GM20000 (cell line): ENCODE results near the gene UPB1.

Experiments
- DNase-seq: peaks from one replicate; pipeline ENCODE4 v3.0.0; 2012; ENCODE audit warnings: low spot score
- TF ChIP-seq, protein P1 (sequence below): IDR thresholded peaks from 2 replicates; pipeline ENCODE4 v1.5.1; 2012; ENCODE audit warnings: mild to moderate bottlenecking, control low read depth; ENCODE audit errors: extremely low read depth, missing control alignments

The UPB1 gene

DNA sequence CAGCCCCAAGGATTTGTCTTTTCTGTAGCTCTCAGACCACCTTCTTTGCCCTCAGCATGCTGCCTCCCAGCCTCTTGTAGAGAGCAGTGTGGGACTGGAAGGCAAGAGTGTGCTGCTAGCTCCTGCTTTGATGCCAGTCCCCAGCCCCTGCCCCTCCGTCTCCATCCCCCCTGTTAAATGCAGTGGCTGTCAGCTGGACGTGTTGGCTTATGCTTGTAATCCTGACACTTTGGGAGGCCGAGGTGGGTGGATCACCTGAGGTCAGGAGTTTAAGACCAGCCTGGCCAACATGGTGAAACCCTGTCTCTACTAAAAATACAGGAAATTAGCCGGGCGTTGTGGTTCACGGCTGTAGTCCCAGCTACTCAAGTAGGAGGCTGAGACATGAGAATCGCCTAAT, 76.1 kb downstream of the UPB1 start:
- no peak for DNase-seq
- TF ChIP-seq, protein P1, sequence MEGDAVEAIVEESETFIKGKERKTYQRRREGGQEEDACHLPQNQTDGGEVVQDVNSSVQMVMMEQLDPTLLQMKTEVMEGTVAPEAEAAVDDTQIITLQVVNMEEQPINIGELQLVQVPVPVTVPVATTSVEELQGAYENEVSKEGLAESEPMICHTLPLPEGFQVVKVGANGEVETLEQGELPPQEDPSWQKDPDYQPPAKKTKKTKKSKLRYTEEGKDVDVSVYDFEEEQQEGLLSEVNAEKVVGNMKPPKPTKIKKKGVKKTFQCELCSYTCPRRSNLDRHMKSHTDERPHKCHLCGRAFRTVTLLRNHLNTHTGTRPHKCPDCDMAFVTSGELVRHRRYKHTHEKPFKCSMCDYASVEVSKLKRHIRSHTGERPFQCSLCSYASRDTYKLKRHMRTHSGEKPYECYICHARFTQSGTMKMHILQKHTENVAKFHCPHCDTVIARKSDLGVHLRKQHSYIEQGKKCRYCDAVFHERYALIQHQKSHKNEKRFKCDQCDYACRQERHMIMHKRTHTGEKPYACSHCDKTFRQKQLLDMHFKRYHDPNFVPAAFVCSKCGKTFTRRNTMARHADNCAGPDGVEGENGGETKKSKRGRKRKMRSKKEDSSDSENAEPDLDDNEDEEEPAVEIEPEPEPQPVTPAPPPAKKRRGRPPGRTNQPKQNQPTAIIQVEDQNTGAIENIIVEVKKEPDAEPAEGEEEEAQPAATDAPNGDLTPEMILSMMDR, result no peak

DNA sequence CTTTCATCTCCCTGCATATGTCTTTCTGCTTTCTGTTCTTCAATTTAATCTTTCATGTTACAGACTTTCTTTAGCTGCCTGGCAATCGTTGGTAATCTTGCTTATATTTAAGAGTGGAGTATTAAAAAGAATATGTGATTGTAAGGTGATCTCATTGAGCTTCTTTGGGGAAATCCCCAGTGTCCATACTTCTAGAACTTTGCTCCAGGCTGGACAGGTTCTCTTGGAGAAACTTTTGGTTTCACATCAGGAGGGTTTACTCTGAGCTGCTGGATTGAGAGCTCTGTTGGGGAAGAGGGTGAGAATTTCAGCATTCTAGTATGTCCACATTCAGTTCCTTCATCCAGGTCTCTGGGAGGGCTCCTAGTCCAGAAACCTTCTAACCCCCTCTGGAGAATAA, 81.6 kb downstream of the UPB1 start:
- no peak for DNase-seq
- TF ChIP-seq, protein P1, result no peak
